SU-DHL-6 (cell line): ENCODE data around the gene CAGE1.
"Not testable (repeated sequence)": the region's sequence is repeated elsewhere in the genome, so short reads cannot be mapped to it uniquely, and the experiment has no call there.

Experiments used
- H2AFZ ChIP-seq: fragments of 200-600 bp; sonication (generic); 2 replicates; pipeline ENCODE4 v1.6.1; 2014; ENCODE audit warnings: low read depth, mild to moderate bottlenecking, moderate library complexity, mixed read lengths, antibody characterized with exemption, low read length; ENCODE audit not compliant: severe bottlenecking
- H3F3A ChIP-seq: fragments of 200-600 bp; shearing (Covaris generic); 2 replicates; pipeline ENCODE4 v1.6.0; 2016; ENCODE audit warnings: antibody characterized with exemption, mild to moderate bottlenecking; ENCODE audit not compliant: insufficient read depth
- H3K27ac ChIP-seq: fragments of 200-600 bp; sonication (generic); 2 replicates; pipeline ENCODE4 v1.5.1; 2016; ENCODE audit warnings: low read depth, mild to moderate bottlenecking, low read length, moderate library complexity, mixed read lengths
- H3K27me3 ChIP-seq: fragments of 200-600 bp; sonication (generic), shearing (Covaris generic); 2 replicates; pipeline ENCODE4 v1.6.0; 2014; ENCODE audit warnings: mild to moderate bottlenecking, low read length
- H3K36me3 ChIP-seq: fragments of 200-600 bp; sonication (generic); 2 replicates; pipeline ENCODE4 v1.6.1; 2014; ENCODE audit warnings: mild to moderate bottlenecking, low read length, mixed read lengths
- H3K4me2 ChIP-seq: fragments of 300-600, 200-600 bp; shearing (Covaris generic), sonication (generic); 2 replicates; pipeline ENCODE4 v1.6.0; 2014; ENCODE audit warnings: low read length, low read depth, mild to moderate bottlenecking; ENCODE audit not compliant: poor library complexity, severe bottlenecking
- H3K4me3 ChIP-seq: fragments of 200-600 bp; sonication (generic); 2 replicates; pipeline ENCODE4 v1.5.1; 2014; ENCODE audit warnings: antibody characterized with exemption, low read length, mild to moderate bottlenecking, mixed read lengths; ENCODE audit not compliant: insufficient read depth, poor library complexity, severe bottlenecking
- H3K79me2 ChIP-seq: fragments of 200-600 bp; sonication (generic); 2 replicates; pipeline ENCODE4 v1.6.1; 2014; ENCODE audit warnings: mild to moderate bottlenecking, low read length, moderate library complexity; ENCODE audit not compliant: insufficient read depth
- H3K9ac ChIP-seq: fragments of 200-600 bp; sonication (generic); 2 replicates; pipeline ENCODE4 v1.7.0; 2014; ENCODE audit warnings: mild to moderate bottlenecking, low read length
- H3K9me2 ChIP-seq: fragments of 200-600 bp; sonication (generic); replicated peaks from 2 replicates; pipeline ENCODE4 v1.6.1; 2014; ENCODE audit warnings: low read length; ENCODE audit not compliant: insufficient read depth
- H3K9me3 ChIP-seq: fragments of 200-600 bp; sonication (generic); 2 replicates; pipeline ENCODE4 v1.6.1; 2014; ENCODE audit warnings: low read length, mixed read lengths; ENCODE audit not compliant: insufficient read depth
- H4K20me1 ChIP-seq: fragments of 200-600 bp; sonication (generic); 2 replicates; pipeline ENCODE4 v1.6.1; 2014; ENCODE audit warnings: low read depth, mild to moderate bottlenecking, antibody characterized with exemption, low read length, moderate library complexity, mixed read lengths
- CTCF ChIP-seq: fragments of 200-600 bp; sonication (generic); IDR thresholded peaks from one replicate; pipeline ENCODE4 v1.5.1; 2017; ENCODE audit warnings: antibody characterized with exemption, mild to moderate bottlenecking, low read length, moderate library complexity; ENCODE audit not compliant: insufficient read depth, poor library complexity, severe bottlenecking
- EZH2phosphoT487 ChIP-seq: fragments of 200-600 bp; sonication (generic), shearing (Covaris generic); conservative IDR thresholded peaks from 2 replicates; pipeline ENCODE4 v1.6.1; 2018; ENCODE audit warnings: mild to moderate bottlenecking, antibody characterized with exemption, low read length, moderate library complexity, mixed read lengths

Gene CAGE1

GRCh38 chr6:7324520-7324919, 65.0 kb downstream of the CAGE1 start:
- H3K36me3 ChIP-seq, result no peaks in the 10 kb centered on the region
- no peaks in the 10 kb centered on the region for H3K9me3 ChIP-seq
- no peaks in the 10 kb centered on the region for H3K79me2 ChIP-seq
- H4K20me1 ChIP-seq, result no peaks in the 10 kb centered on the region
- no peak overlapping the region for H3K9ac ChIP-seq
- TF ChIP-seq CTCF (no peak), EZH2phosphoT487 (no peak)
- no peaks in the 10 kb centered on the region for H3F3A ChIP-seq
- no peak overlapping the region for H3K4me3 ChIP-seq
- H3K27me3 ChIP-seq, result peaks cover 5% of the 10 kb centered on the region; the same call in 1 of the 2 replicates
- no peak overlapping the region for H3K4me2 ChIP-seq
- peak overlapping the region; percentile 2 for H2AFZ ChIP-seq
- H3K27ac ChIP-seq, result no peak overlapping the region
- H3K9me2 ChIP-seq, result no peaks in the 10 kb centered on the region

GRCh38 chr6:7323074-7323473, 66.5 kb downstream of the CAGE1 start:
- no peak overlapping the region for H3K4me3 ChIP-seq
- H3K9ac ChIP-seq, result no peak overlapping the region
- no peak overlapping the region for H2AFZ ChIP-seq
- H3K9me2 ChIP-seq, result no peaks in the 10 kb centered on the region
- H3K27ac ChIP-seq, result no peak overlapping the region
- H3F3A ChIP-seq, result no peaks in the 10 kb centered on the region
- no peaks in the 10 kb centered on the region for H3K79me2 ChIP-seq
- H3K9me3 ChIP-seq, result no peaks in the 10 kb centered on the region
- H3K27me3 ChIP-seq, result peaks cover 5% of the 10 kb centered on the region; the same call in 1 of the 2 replicates
- TF ChIP-seq EZH2phosphoT487 (no peak), CTCF (no peak)
- no peaks in the 10 kb centered on the region for H3K36me3 ChIP-seq
- H4K20me1 ChIP-seq, result no peaks in the 10 kb centered on the region
- no peak overlapping the region for H3K4me2 ChIP-seq

- not testable (repeated sequence) for H3K9ac ChIP-seq, H3K27ac ChIP-seq, H2AFZ ChIP-seq, H4K20me1 ChIP-seq, H3K9me3 ChIP-seq, H3K4me2 ChIP-seq, H3K27me3 ChIP-seq, H3K36me3 ChIP-seq, H3F3A ChIP-seq, H3K79me2 ChIP-seq, H3K9me2 ChIP-seq, H3K4me3 ChIP-seq
These were observed 67.7 kb downstream of the CAGE1 start for GRCh38 chr6:7321866-7322265.

GRCh38 chr6:7319406-7319805, 70.1 kb downstream of the CAGE1 start:
- H3K4me2 ChIP-seq, H2AFZ ChIP-seq, H4K20me1 ChIP-seq, H3K9ac ChIP-seq, H3F3A ChIP-seq, H3K27ac ChIP-seq, H3K4me3 ChIP-seq, H3K9me3 ChIP-seq, H3K79me2 ChIP-seq, H3K27me3 ChIP-seq, H3K36me3 ChIP-seq, H3K9me2 ChIP-seq: not testable (repeated sequence)
